DMS153 treated with DMSO at 0.1 percent for 48 hours (cell line): ENCODE data around the gene RRAD.
A peak's percentile ranks its signal among the peaks of the same experiment; 100 is the strongest.
"Not testable (repeated sequence)": the region's sequence is repeated elsewhere in the genome, so short reads cannot be mapped to it uniquely, and the experiment has no call there.

Source experiments
- DNase-seq: peaks from one replicate; lab custom pipeline; 2025; ENCODE audit not compliant: unreplicated experiment; lab: John Stamatoyannopoulos, UW

The RRAD gene

GRCh38 chr16:66950971-66951790 is 25.8 kb upstream of the RRAD start:
- DNase-seq = no peak

GRCh38 chr16:66950437-66950836 is 25.1 kb upstream of the RRAD start:
- no peak for DNase-seq

GRCh38 chr16:66949472-66949871 is 24.1 kb upstream of the RRAD start:
- DNase-seq = no peak

GRCh38 chr16:66948837-66949225 is 23.5 kb upstream of the RRAD start:
- no peak for DNase-seq

GRCh38 chr16:66948134-66948836 is 22.9 kb upstream of the RRAD start:
- DNase-seq = no peak

GRCh38 chr16:66947302-66948065 is 22.1 kb upstream of the RRAD start:
- DNase-seq = peak; percentile 66

GRCh38 chr16:66946974-66947301 is 21.6 kb upstream of the RRAD start:
- DNase-seq = no peak

GRCh38 chr16:66946541-66946940 is 21.2 kb upstream of the RRAD start:
- no peak for DNase-seq

- DNase-seq = no peak
Measured at GRCh38 chr16:66945939-66946338, 20.6 kb upstream of the RRAD start.

- not testable (repeated sequence) for DNase-seq
Measured at GRCh38 chr16:66944971-66945370, 19.6 kb upstream of the RRAD start.

GRCh38 chr16:66944054-66944441 is 18.7 kb upstream of the RRAD start:
- DNase-seq = no peak

- no peak for DNase-seq
Measured at GRCh38 chr16:66943426-66944053, 18.2 kb upstream of the RRAD start.

- no peak for DNase-seq
Measured at GRCh38 chr16:66942981-66943380, 17.6 kb upstream of the RRAD start.

GRCh38 chr16:66940236-66940635 is 14.9 kb upstream of the RRAD start:
- no peak for DNase-seq

- no peak for DNase-seq
Measured at GRCh38 chr16:66939366-66939765, 14.0 kb upstream of the RRAD start.

- no peak for DNase-seq
Measured at GRCh38 chr16:66937725-66938337, 12.5 kb upstream of the RRAD start.

GRCh38 chr16:66936889-66937554 is 11.7 kb upstream of the RRAD start:
- no peak for DNase-seq

- DNase-seq = no peak
Measured at GRCh38 chr16:66936462-66936861, 11.1 kb upstream of the RRAD start.

GRCh38 chr16:66935314-66936011 is 10.1 kb upstream of the RRAD start, which contains the start of gene CES2:
TSS of gene CES2 (plus strand) at chr16:66935516. CDS start at chr16:66935636, 120 bp downstream.
- no peak for DNase-seq

- not testable (repeated sequence) for DNase-seq
Measured at GRCh38 chr16:66934839-66935313, 9.5 kb upstream of the RRAD start.
